Aorta (tissue), 5 donors: ENCODE measurements around the gene LRRC4C. TPM values are rescaled to one million over a fixed set of nuclear protein-coding genes. Genes with fewer than 3 reads are reported as not detected.

Source experiments
- ATAC-seq: fragments of 200-7000 bp; cut with Tn5 transposase; one replicate; pipeline ENCODE4 v1.9.1; 2022; ENCODE audit warnings: moderate library complexity; ENCODE audit not compliant: low FRiP score
- DNase-seq, 2 donors: peaks; one replicate each; pipeline ENCODE4 v3.0.0-alpha.2; 2020
- H3K27ac ChIP-seq, 2 donors: one replicate each; pipeline ENCODE4 v1.5.1; 2013; ENCODE audit warnings: low read length in 2 of 2, mild to moderate bottlenecking in 2 of 2, moderate library complexity in 2 of 2, control low read depth in 1 of 2, inconsistent platforms in 1 of 2, low read depth in 1 of 2
- H3K27me3 ChIP-seq, 2 donors: one replicate each; pipeline ENCODE4 v1.6.1; 2013; ENCODE audit warnings: control low read depth in 1 of 2, low read length in 1 of 2, mild to moderate bottlenecking in 1 of 2, moderate library complexity in 1 of 2; ENCODE audit not compliant: insufficient read depth in 2 of 2, control insufficient read depth in 1 of 2
- H3K36me3 ChIP-seq, 2 donors: one replicate each; pipeline ENCODE4 v1.6.1; 2013; ENCODE audit warnings: control low read depth in 1 of 2, low read length in 1 of 2, mild to moderate bottlenecking in 1 of 2; ENCODE audit not compliant: insufficient read depth in 2 of 2, control insufficient read depth in 1 of 2
- H3K4me1 ChIP-seq, 2 donors: one replicate each; pipeline ENCODE4 v1.6.1; 2013; ENCODE audit warnings: low read length in 2 of 2, control low read depth in 1 of 2, mild to moderate bottlenecking in 1 of 2, moderate library complexity in 1 of 2; ENCODE audit not compliant: insufficient read depth in 2 of 2, control insufficient read depth in 1 of 2
- H3K4me3 ChIP-seq, 2 donors: one replicate each; pipeline ENCODE4 v1.5.1; 2013; ENCODE audit warnings: low read length in 2 of 2, control low read depth in 1 of 2, mild to moderate bottlenecking in 1 of 2
- H3K9me3 ChIP-seq: one replicate; pipeline ENCODE4 v1.6.1; 2013; ENCODE audit warnings: mild to moderate bottlenecking, low read length; ENCODE audit not compliant: control insufficient read depth
- WGBS, 2 donors: extraction: QIAGEN DNeasy Blood & Tissue Kit; methylation state at CpG; one replicate each; pipeline ENCODE4 v1.1.7; 2013; 5-methylcytosine and 5-hydroxymethylcytosine counted together
- intact Hi-C, 2 donors: fragments of 100-400 bp; cut with DNase I; formaldehyde crosslinking; loops; one replicate each; pipeline versions ENCODE4 v1.14.2 to v1.15.0; 2022
- polyA plus RNA-seq, 2 donors: library from polyadenylated mRNA; stranded (reverse); fragments of 200-250 nt; gene quantifications; one replicate each; pipeline ENCODE4 v1.2.3, GENCODE V29; 2013
- total RNA-seq, 2 donors: library from RNA; stranded (reverse); fragmentation: NEBNext Ultra II Directional; extraction: Animal tissue kit (Norgen Biotek cat#: 25700); gene quantifications; one replicate each; pipeline ENCODE4 v1.2.1, GENCODE V29; 2021
- donor health status: healthy with polysubstance abuse.
- donor health status: Bipolar disorder and iron deficiency.
- donor health status: DM: no; HTN: no; CAD: no.
- donor health status: DM: no; HTN: no; CAD: no.
- donor health status: DM: yes; HTN: yes; CAD: no.

Gene LRRC4C
- total and polyA plus RNA-seq, 4 donors: 0.63 to 1.9 (median 0.97) TPM

DNA sequence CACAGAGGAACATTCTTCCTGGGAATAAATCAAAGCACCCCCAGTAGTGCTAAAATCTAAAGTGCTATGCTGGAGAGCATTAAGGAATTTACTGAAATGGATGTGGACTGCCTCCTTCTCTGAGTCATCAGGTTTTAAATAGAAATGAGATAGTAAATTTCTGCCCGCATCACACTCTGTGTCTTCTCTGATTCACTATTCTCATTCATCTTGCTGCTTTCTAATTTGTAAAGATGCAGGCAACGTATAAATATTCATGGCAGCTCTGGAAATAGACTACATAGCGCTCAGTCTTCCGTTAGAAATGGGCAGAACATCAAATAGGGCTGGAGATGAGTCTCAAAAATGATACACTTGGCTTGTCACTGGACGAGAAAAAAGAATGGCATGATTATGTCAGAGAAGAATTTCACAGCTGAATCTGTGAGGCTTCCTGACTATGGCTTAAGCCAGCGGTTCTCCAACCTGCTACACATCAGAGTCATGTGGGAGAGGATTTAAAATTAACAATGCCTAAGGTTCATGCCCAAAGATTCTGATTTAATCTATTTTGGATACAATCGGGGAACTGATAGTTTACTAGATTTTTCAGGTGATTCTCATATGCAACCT lies 178.2 kb downstream of the LRRC4C start:
- Histone ChIP-seq H3K27me3 (no peaks in the 10 kb centered on the region), H3K36me3 (no peaks in the 10 kb centered on the region), H3K4me3 (no peak overlapping the region), H3K9me3 (no peaks in the 10 kb centered on the region), H3K4me1 (no peaks in the 10 kb centered on the region), H3K27ac (no peak overlapping the region)
- DNase-seq (no peak), ATAC-seq (no peak)
- intact Hi-C loops: no loop called here
- WGBS, 2 donors: 64 to 66% methylated on average over 7 of the region's 7 CpGs

- DNase-seq (no peak), ATAC-seq (no peak)
- Histone ChIP-seq H3K27me3 (no peaks in the 10 kb centered on the region), H3K4me1 (no peaks in the 10 kb centered on the region), H3K27ac (no peak overlapping the region), H3K36me3 (no peaks in the 10 kb centered on the region), H3K4me3 (no peak overlapping the region), H3K9me3 (peaks cover 2% of the 10 kb centered on the region)
- intact Hi-C loops: no loop called here
- 91 to 92% methylated on average over 8 of the region's 8 CpGs for WGBS, 2 donors
These were observed 184.6 kb downstream of the LRRC4C start for GRCh38 chr11:41274831-41275230.

GRCh38 chr11:41273908-41274307 lies 185.5 kb downstream of the LRRC4C start:
- Histone ChIP-seq H3K4me3 (no peak overlapping the region), H3K27ac (no peak overlapping the region), H3K36me3 (no peaks in the 10 kb centered on the region), H3K4me1 (no peaks in the 10 kb centered on the region), H3K9me3 (peaks cover 2% of the 10 kb centered on the region), H3K27me3 (no peaks in the 10 kb centered on the region)
- intact Hi-C loops: no loop called here
- no peak for ATAC-seq
- WGBS, 2 donors: 71 to 82% methylated on average over 3 of the region's 3 CpGs
- no peak for DNase-seq

DNA sequence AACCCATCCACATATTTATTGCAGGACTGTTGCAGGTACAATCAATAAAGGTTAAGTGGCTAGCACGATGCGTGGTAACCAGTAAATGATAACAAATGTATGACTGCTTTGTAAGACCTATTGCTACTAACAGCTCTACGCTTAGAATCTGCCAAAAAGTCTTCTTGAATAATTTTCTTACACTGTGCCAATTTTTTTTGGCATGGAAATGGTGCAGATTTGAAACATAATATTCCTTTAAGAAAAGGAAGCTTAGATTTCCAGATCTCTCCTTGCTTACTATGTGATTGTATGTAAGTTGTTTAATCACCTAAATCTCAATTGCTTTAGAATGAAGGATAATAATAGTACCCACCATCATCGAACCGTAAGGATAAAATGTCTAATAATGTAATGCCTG lies 192.0 kb downstream of the LRRC4C start:
- WGBS, 2 donors: 25 to 30% methylated on average over 5 of the region's 5 CpGs
- no peak for ATAC-seq
- no peak for DNase-seq
- Histone ChIP-seq H3K27me3 (no peaks in the 10 kb centered on the region), H3K9me3 (no peaks in the 10 kb centered on the region), H3K27ac (no peak overlapping the region), H3K4me1 (no peaks in the 10 kb centered on the region), H3K36me3 (no peaks in the 10 kb centered on the region), H3K4me3 (no peak overlapping the region)
- intact Hi-C loops: no loop called here

GRCh38 chr11:41256041-41256440 lies 203.4 kb downstream of the LRRC4C start:
- H3K27me3 ChIP-seq: no peaks in the 10 kb centered on the region
- no peaks in the 10 kb centered on the region for H3K4me1 ChIP-seq
- 52 to 56% methylated on average over 3 of the region's 3 CpGs for WGBS, 2 donors
- H3K27ac ChIP-seq: no peak overlapping the region
- DNase-seq (no peak), ATAC-seq (no peak)
- no peak overlapping the region for H3K4me3 ChIP-seq
- H3K9me3 ChIP-seq: no peaks in the 10 kb centered on the region
- intact Hi-C loops: no loop called here
- no peaks in the 10 kb centered on the region for H3K36me3 ChIP-seq

- Histone ChIP-seq H3K9me3 (no peaks in the 10 kb centered on the region), H3K4me1 (no peaks in the 10 kb centered on the region), H3K36me3 (no peaks in the 10 kb centered on the region), H3K4me3 (no peak overlapping the region), H3K27ac (no peak overlapping the region), H3K27me3 (no peaks in the 10 kb centered on the region)
- no peak for DNase-seq
- ATAC-seq: no peak
- WGBS, 2 donors: 34 to 36% methylated on average over 2 of the region's 2 CpGs
- intact Hi-C loops: no loop called here
These were observed 204.5 kb downstream of the LRRC4C start for GRCh38 chr11:41254966-41255365.

DNA sequence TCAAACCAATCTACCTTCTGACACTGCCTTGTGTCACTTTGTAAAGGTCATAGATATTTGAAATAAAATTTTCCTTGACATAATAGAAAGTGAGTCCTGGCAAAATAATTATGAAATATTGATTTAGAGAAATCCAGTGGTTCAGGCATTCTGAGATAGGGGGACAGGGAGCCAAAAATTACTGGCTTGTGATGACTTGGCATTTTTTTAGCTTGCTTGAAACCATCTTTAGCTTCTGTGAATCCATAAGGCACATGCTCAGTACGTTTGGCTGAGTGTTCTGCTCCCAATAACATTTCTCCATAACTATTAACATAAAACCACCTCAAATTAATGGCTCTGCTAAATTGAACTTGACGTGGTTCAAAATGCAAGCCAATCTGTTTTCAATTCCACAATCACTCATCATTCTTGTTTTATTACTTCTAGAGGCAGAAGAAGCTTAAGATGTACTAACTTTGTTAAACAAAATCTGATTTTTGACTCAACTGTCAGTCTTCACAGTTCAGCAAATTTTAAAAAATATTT lies 209.0 kb downstream of the LRRC4C start:
- no peaks in the 10 kb centered on the region for H3K27me3 ChIP-seq
- DNase-seq: no peak
- intact Hi-C loops: no loop called here
- H3K9me3 ChIP-seq: no peaks in the 10 kb centered on the region
- no peaks in the 10 kb centered on the region for H3K36me3 ChIP-seq
- no peak for ATAC-seq
- no peaks in the 10 kb centered on the region for H3K4me1 ChIP-seq
- no peak overlapping the region for H3K4me3 ChIP-seq
- no peak overlapping the region for H3K27ac ChIP-seq
- WGBS, 2 donors: 39 to 40% methylated on average over 2 of the region's 2 CpGs

- no peaks in the 10 kb centered on the region for H3K27me3 ChIP-seq
- no peaks in the 10 kb centered on the region for H3K36me3 ChIP-seq
- H3K4me1 ChIP-seq: no peaks in the 10 kb centered on the region
- DNase-seq (no peak), ATAC-seq (no peak)
- no peaks in the 10 kb centered on the region for H3K9me3 ChIP-seq
- WGBS, 2 donors: 69% methylated on average over 5 of the region's 5 CpGs
- no peak overlapping the region for H3K27ac ChIP-seq
- H3K4me3 ChIP-seq: no peak overlapping the region
- intact Hi-C loops: no loop called here
These were observed 211.8 kb downstream of the LRRC4C start for GRCh38 chr11:41247621-41248020.

- H3K9me3 ChIP-seq: no peaks in the 10 kb centered on the region
- intact Hi-C loops: no loop called here
- no peak overlapping the region for H3K27ac ChIP-seq
- no peaks in the 10 kb centered on the region for H3K36me3 ChIP-seq
- H3K4me1 ChIP-seq: no peaks in the 10 kb centered on the region
- no peak overlapping the region for H3K4me3 ChIP-seq
- WGBS, 2 donors: 87% methylated on average over 5 of the region's 5 CpGs
- peak; percentile 44 for ATAC-seq
- no peak for DNase-seq
- H3K27me3 ChIP-seq: no peaks in the 10 kb centered on the region
These were observed 213.1 kb downstream of the LRRC4C start for GRCh38 chr11:41246399-41246745.
